Kidney epithelial cell (primary cell): Measurements from ENCODE around the gene MAJIN. TPM values are rescaled to one million over a fixed set of nuclear protein-coding genes. Genes with fewer than 3 reads are reported as not detected.
A peak's percentile ranks its signal among the peaks of the same experiment; 100 is the strongest.

ENCODE experiments used
- DNase-seq: peaks from one replicate; pipeline ENCODE4 v3.0.0-alpha.2; 2010; ENCODE audit warnings: low read depth
- H3K27me3 ChIP-seq: 2 replicates; pipeline ENCODE4 v1.6.0; 2011; ENCODE audit warnings: low read length; ENCODE audit not compliant: control insufficient read depth, insufficient read depth
- H3K36me3 ChIP-seq: 2 replicates; pipeline ENCODE4 v1.5.1; 2011; ENCODE audit warnings: low read length; ENCODE audit not compliant: control insufficient read depth, insufficient read depth
- H3K4me3 ChIP-seq: 2 replicates; pipeline ENCODE4 v1.5.1; 2011; ENCODE audit warnings: low read depth, mild to moderate bottlenecking, control low read depth, low read length
- total RNA-seq: library from RNA; depleted of rRNA; stranded (reverse); fragments of >200 nt; gene quantifications from 2 replicates; pipeline ENCODE4 v1.2.3, GENCODE V29; 2015
- TF ChIP-seq, protein P1 (sequence below): IDR thresholded peaks from 2 replicates; pipeline ENCODE4 v1.5.1; 2011; ENCODE audit warnings: mild to moderate bottlenecking, moderate library complexity, low read length, control low read depth, inconsistent platforms; ENCODE audit not compliant: insufficient read depth, poor library complexity, severe bottlenecking

The MAJIN gene
- total RNA-seq, 1 donor from 2014 or later = 0.17 TPM

DNA sequence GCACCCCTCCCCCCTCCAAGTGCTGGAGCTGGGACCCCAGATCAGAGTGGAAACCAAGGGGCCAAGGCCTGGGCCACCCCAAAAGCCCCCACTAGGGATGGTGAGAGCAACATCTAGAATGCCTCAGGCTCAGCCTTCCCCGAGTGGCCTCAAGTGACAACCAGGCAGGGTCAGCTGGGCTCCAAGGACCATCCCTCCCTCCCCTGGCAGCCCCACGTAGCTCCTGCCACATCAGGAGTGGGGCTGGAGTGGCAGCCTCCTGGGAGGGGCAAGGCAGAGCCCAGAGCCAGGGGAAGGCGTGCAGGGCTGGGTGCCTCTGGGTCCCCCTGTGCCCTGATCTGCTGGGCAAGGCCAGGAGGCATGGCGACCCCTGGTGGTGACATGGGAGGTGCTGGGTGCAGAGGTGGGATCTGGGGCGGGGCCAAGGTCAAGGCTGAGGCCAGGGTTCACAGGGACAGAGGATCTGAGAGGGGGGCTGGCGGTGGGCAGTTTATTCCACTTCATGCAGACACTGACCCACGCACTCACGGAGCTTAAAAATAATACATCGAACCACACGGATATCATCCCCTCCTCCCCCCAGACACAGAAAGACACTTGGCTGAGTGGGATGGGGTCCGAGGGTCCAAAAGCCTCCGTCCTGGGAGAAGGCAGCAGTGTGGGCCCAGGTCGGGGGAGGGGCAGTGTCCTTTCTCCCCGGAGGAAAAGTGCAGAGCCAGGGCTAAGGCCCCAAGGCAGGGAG lies 77.7 kb downstream of the MAJIN start:
- TF ChIP-seq, protein P1, sequence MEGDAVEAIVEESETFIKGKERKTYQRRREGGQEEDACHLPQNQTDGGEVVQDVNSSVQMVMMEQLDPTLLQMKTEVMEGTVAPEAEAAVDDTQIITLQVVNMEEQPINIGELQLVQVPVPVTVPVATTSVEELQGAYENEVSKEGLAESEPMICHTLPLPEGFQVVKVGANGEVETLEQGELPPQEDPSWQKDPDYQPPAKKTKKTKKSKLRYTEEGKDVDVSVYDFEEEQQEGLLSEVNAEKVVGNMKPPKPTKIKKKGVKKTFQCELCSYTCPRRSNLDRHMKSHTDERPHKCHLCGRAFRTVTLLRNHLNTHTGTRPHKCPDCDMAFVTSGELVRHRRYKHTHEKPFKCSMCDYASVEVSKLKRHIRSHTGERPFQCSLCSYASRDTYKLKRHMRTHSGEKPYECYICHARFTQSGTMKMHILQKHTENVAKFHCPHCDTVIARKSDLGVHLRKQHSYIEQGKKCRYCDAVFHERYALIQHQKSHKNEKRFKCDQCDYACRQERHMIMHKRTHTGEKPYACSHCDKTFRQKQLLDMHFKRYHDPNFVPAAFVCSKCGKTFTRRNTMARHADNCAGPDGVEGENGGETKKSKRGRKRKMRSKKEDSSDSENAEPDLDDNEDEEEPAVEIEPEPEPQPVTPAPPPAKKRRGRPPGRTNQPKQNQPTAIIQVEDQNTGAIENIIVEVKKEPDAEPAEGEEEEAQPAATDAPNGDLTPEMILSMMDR = peak; percentile 92
- no peak for DNase-seq
- Histone ChIP-seq H3K4me3 (no peak overlapping the region), H3K27me3 (no peaks in the 10 kb centered on the region), H3K36me3 (no peaks in the 10 kb centered on the region)

DNA sequence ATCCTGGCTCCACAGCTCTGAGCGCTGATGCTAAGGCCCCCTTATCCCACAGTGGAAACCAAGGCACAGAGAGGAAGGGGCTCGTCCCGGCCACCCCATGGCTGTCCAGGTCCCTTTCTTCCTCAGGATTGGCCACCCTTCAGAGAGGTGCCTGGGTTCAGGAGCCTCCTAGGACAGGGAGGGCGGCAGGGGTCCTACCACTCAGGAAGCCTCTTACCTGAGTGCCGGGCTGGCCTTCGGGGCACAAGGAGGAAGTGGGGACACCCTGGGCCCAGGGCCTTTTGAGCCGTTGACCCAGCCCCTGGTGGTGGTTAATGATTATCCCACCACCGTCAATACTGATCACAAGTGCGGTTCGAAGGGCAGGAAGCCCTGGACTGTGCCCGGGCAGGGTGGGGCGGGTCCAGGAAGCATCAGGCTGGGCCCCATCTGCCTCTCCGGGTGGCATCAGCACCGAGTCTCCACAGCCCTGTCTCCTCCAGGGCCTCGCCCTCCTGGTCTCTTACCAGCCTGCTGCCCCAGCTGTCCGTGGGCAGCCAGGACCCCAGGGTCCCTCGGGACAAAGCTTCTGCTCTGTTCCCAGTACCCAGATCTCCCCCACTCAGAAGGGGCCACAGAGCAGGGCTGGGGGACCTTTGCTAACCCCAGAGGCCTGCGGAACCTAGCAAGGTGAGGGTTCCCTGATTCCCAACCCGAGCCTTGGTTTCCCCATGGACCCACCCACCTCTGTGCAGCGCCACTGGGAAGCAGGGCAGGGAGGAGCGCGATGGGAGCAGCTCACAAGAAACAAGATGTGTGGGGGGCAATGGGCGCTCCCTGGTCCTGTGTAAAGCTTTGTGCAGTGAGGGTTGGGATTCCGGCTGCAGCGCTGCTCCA lies 78.5 kb downstream of the MAJIN start:
- H3K4me3 ChIP-seq = no peak overlapping the region
- DNase-seq = no peak
- no peaks in the 10 kb centered on the region for H3K36me3 ChIP-seq
- no peaks in the 10 kb centered on the region for H3K27me3 ChIP-seq
- TF ChIP-seq, protein P1 = no peak

DNA sequence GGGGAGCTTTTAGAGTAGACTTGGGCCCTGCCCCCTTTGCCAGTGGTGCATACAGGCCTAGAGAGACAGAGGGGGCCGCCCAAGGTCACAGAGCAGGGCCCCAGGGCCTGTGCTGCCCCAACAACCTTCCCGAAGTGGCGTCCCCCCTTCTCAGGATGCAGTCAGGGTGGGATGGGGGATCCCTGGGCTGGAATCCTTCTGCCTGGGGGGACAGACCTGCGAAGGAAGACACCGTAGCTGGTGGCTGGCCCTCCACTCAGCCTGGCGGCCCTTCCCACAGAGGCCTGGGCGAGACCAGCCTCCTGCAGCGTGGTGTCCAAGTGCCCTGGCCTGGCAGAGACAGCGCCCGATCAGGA lies 79.1 kb downstream of the MAJIN start:
- Histone ChIP-seq H3K36me3 (no peaks in the 10 kb centered on the region), H3K27me3 (no peaks in the 10 kb centered on the region), H3K4me3 (no peak overlapping the region)
- TF ChIP-seq, protein P1 = no peak
- DNase-seq = no peak

DNA sequence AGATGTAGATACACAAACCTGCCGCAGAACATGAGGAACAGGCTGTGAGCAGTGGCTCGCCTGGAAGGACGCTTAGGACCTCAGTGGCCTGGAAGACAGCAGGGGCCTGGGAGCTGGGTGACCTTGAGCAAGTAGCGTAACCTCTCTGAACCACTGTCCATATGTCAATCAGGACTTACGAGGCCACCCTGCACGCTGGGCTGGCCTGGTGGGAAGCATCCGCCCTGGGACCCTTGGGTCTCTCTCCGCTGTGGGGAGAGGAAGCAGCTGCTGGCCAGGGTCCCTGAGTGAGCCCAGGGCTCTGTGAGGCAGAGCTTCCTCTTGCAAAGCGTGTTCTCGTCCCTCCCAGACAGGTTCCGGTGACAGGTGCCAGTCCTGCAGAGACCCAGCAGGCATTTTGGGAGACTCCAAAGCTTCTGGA lies 79.5 kb downstream of the MAJIN start:
- TF ChIP-seq, protein P1 = no peak
- DNase-seq = no peak
- H3K27me3 ChIP-seq = no peaks in the 10 kb centered on the region
- H3K36me3 ChIP-seq = no peaks in the 10 kb centered on the region
- H3K4me3 ChIP-seq = no peak overlapping the region

DNA sequence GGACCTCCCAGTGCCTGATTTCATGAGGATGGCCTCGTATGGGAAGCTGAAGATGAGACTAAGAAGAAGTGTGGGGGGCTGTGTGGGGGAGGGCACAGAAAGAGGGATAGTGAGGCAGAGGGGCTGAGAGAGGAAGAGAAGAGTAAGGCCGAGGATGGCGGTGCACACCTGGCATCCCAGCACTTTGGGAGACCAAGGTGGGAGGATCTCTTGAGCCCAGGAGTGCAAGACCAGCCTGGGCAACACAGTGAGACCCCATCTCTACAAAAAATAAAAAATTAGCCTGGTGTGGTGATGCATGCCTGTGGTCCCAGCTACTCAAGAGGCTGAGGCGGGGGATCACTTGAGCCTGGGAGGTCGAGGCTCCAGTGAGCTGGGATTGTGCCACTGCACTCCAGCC lies 80.0 kb downstream of the MAJIN start:
- H3K36me3 ChIP-seq = no peaks in the 10 kb centered on the region
- DNase-seq = no peak
- TF ChIP-seq, protein P1 = no peak
- no peak overlapping the region for H3K4me3 ChIP-seq
- no peaks in the 10 kb centered on the region for H3K27me3 ChIP-seq
